CD4-positive, CD25-positive, alpha-beta regulatory T cell (primary cell): ENCODE data around the gene FBXL7. TPM values are rescaled to one million over a fixed set of nuclear protein-coding genes. Genes with fewer than 3 reads are reported as not detected.

Experiments
- ATAC-seq, 2 donors: fragments of 150-1000 bp; cut with Tn5 transposase; one replicate each; pipeline ENCODE4 v1.10.0; 2021; ENCODE audit warnings: low read depth in 2 of 2, moderate number of reproducible peaks in 2 of 2, moderate library complexity in 1 of 2
- DNase-seq, 3 donors: peaks; one replicate each; pipeline versions ENCODE4 v3.0.0 to v3.0.0-alpha.2; 2012 to 2022; ENCODE audit warnings: mixed read lengths in 1 of 3
- H3K27ac ChIP-seq: one replicate; pipeline ENCODE4 v1.7.0; 2013; ENCODE audit warnings: mild to moderate bottlenecking, low read length; ENCODE audit not compliant: insufficient read depth, poor library complexity, severe bottlenecking
- H3K27me3 ChIP-seq: one replicate; pipeline ENCODE4 v1.7.0; 2013; ENCODE audit warnings: low read length; ENCODE audit not compliant: control insufficient read depth, insufficient read depth
- H3K36me3 ChIP-seq: one replicate; pipeline ENCODE4 v1.7.0; 2013; ENCODE audit warnings: mild to moderate bottlenecking, low read length, moderate library complexity; ENCODE audit not compliant: control insufficient read depth, insufficient read depth
- H3K4me1 ChIP-seq: 2 replicates; pipeline ENCODE4 v1.7.0; 2013; ENCODE audit warnings: mild to moderate bottlenecking, low read length; ENCODE audit not compliant: insufficient read depth, control insufficient read depth, poor library complexity, severe bottlenecking
- H3K4me3 ChIP-seq: one replicate; pipeline ENCODE4 v1.7.0; 2013; ENCODE audit warnings: low read depth, mild to moderate bottlenecking, low read length, moderate library complexity
- H3K9me3 ChIP-seq, 2 experiments: 1 replicate in 1 of 2; 2 replicates in 1 of 2; pipeline ENCODE4 v1.7.0; 2013; ENCODE audit warnings: low read length in 2 of 2, mild to moderate bottlenecking in 1 of 2, moderate library complexity in 1 of 2; ENCODE audit not compliant: control insufficient read depth in 2 of 2
- H3K27ac Mint-ChIP-seq, 3 donors: one replicate each; pipeline ENCODE4 v1.8.0; 2020 to 2022; ENCODE audit warnings: mild to moderate bottlenecking in 3 of 3, mixed read lengths in 3 of 3, moderate library complexity in 2 of 3
- H3K27me3 Mint-ChIP-seq: one replicate; pipeline ENCODE4 v1.8.0; 2022; ENCODE audit warnings: mild to moderate bottlenecking, mixed read lengths
- H3K36me3 Mint-ChIP-seq: one replicate; pipeline ENCODE4 v1.8.0; 2020; ENCODE audit warnings: mixed read lengths
- H3K4me1 Mint-ChIP-seq, 4 donors: one replicate each; pipeline ENCODE4 v1.8.0; 2020 to 2022; ENCODE audit warnings: mixed read lengths in 4 of 4, mild to moderate bottlenecking in 1 of 4
- H3K4me3 Mint-ChIP-seq, 4 donors: one replicate each; pipeline ENCODE4 v1.8.0; 2020 to 2022; ENCODE audit warnings: mild to moderate bottlenecking in 4 of 4, mixed read lengths in 4 of 4, moderate library complexity in 3 of 4
- H3K9me3 Mint-ChIP-seq, 7 donors: one replicate each; pipeline ENCODE4 v1.8.0; 2020 to 2022; ENCODE audit warnings: mixed read lengths in 7 of 7, mild to moderate bottlenecking in 3 of 7, moderate library complexity in 2 of 7
- polyA plus RNA-seq, 4 donors: library from polyadenylated mRNA; unstranded; fragments of 300-500 nt; fragmentation: Illumina TruSeq; gene quantifications; one replicate each; pipeline ENCODE4 v1.2.3, GENCODE V29; 2021
- total RNA-seq: library from RNA; stranded (reverse); gene quantifications from one replicate; pipeline ENCODE4 v1.2.3, GENCODE V29; 2022

The FBXL7 gene
- total and polyA plus RNA-seq, 5 donors from 2014 or later, result not detected

GRCh38 chr5:15528476-15528875, 28.5 kb downstream of the FBXL7 start:
- Mint-ChIP-seq H3K4me3 (no peak overlapping the region), H3K9me3 (peaks cover 2 to 17% (median 4%) of the 10 kb centered on the region in 7 donors), H3K36me3 (no peaks in the 10 kb centered on the region), H3K27me3 (no peaks in the 10 kb centered on the region), H3K4me1 (no peaks in the 10 kb centered on the region), H3K27ac (no peak overlapping the region)
- DNase-seq (no peak), ATAC-seq (no peak)
- Histone ChIP-seq H3K36me3 (no peaks in the 10 kb centered on the region), H3K9me3 (no peaks in the 10 kb centered on the region), H3K27ac (no peak overlapping the region), H3K27me3 (no peaks in the 10 kb centered on the region), H3K4me1 (no peaks in the 10 kb centered on the region), H3K4me3 (no peak overlapping the region)

DNA sequence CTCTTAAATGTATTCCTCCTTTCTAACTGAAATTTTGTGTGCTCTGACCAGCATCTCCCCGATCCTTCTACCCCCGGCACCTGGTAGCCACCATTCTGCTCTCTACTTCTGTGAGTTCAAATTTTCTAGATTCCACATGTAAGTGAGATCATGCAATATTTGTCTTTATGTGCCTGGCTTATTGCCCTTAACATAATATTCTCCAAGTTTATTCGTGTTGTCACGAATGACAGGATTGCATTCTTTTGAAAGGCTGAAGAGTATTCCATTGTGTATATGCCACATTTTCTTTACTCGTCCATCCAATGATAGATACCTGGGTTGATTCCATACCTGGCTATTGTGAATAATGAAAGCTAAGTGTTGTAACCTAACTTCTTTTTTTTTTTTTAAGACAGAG, 29.0 kb downstream of the FBXL7 start:
- H3K27ac Mint-ChIP-seq, result no peak overlapping the region

GRCh38 chr5:15529821-15530220, 29.8 kb downstream of the FBXL7 start:
- no peaks in the 10 kb centered on the region for H3K27me3 Mint-ChIP-seq
- H3K27ac Mint-ChIP-seq, result no peak overlapping the region

More for the DNA sequence above, 29.0 kb downstream of the FBXL7 start:
- H3K4me3 Mint-ChIP-seq, result no peak overlapping the region
- H3K27me3 Mint-ChIP-seq, result no peaks in the 10 kb centered on the region
- H3K9me3 Mint-ChIP-seq, result peaks cover 2 to 17% (median 4%) of the 10 kb centered on the region in 7 donors
- Histone ChIP-seq H3K9me3 (no peaks in the 10 kb centered on the region), H3K4me3 (no peak overlapping the region), H3K4me1 (no peaks in the 10 kb centered on the region), H3K27ac (no peak overlapping the region), H3K27me3 (no peaks in the 10 kb centered on the region), H3K36me3 (no peaks in the 10 kb centered on the region)
- no peak for DNase-seq
- no peaks in the 10 kb centered on the region for H3K36me3 Mint-ChIP-seq
- no peaks in the 10 kb centered on the region for H3K4me1 Mint-ChIP-seq
- ATAC-seq, result no peak

GRCh38 chr5:15533129-15533893, 33.3 kb downstream of the FBXL7 start:
- H3K36me3 Mint-ChIP-seq, result no peaks in the 10 kb centered on the region
- no peaks in the 10 kb centered on the region for H3K4me1 Mint-ChIP-seq

More at GRCh38 chr5:15529821-15530220, 29.8 kb downstream of the FBXL7 start:
- Histone ChIP-seq H3K27me3 (no peaks in the 10 kb centered on the region), H3K9me3 (no peaks in the 10 kb centered on the region), H3K27ac (no peak overlapping the region), H3K36me3 (no peaks in the 10 kb centered on the region), H3K4me1 (no peaks in the 10 kb centered on the region), H3K4me3 (no peak overlapping the region)
- H3K4me1 Mint-ChIP-seq, result no peaks in the 10 kb centered on the region
- no peaks in the 10 kb centered on the region for H3K36me3 Mint-ChIP-seq
- peaks cover 3 to 17% (median 5%) of the 10 kb centered on the region in 7 donors for H3K9me3 Mint-ChIP-seq
- DNase-seq (no peak), ATAC-seq (no peak)
- no peak overlapping the region for H3K4me3 Mint-ChIP-seq

DNA sequence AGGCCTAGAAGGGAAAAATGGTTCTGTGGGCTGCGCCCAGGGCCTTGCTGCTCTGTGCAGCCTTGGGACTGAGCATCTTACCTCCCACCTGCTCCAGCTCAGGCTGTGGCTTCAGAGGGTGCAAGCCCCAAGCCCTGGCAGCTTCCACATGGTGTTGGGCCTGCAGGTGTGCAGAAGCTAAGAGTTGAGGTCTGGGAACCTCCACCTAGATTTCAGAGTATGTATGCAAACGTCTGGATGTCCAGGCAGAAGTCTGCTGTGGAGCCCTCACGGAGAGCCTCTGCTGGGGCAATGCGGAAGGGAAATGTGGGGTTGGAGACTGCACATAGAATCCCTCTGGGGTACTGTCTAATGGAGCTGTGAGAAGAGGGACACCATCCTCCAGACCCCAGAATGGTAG, 36.0 kb downstream of the FBXL7 start:
- ATAC-seq (no peak), DNase-seq (no peak)
- H3K4me1 ChIP-seq, result no peaks in the 10 kb centered on the region
- Mint-ChIP-seq H3K27ac (no peak overlapping the region), H3K4me3 (no peak overlapping the region), H3K27me3 (no peaks in the 10 kb centered on the region), H3K4me1 (no peaks in the 10 kb centered on the region), H3K9me3 (peaks cover 4 to 15% (median 6%) of the 10 kb centered on the region in 7 donors), H3K36me3 (no peaks in the 10 kb centered on the region)
- H3K36me3 ChIP-seq, result no peaks in the 10 kb centered on the region
- no peaks in the 10 kb centered on the region for H3K27me3 ChIP-seq
- no peaks in the 10 kb centered on the region for H3K9me3 ChIP-seq
- no peak overlapping the region for H3K27ac ChIP-seq
- H3K4me3 ChIP-seq, result no peak overlapping the region

More at GRCh38 chr5:15533129-15533893, 33.3 kb downstream of the FBXL7 start:
- Histone ChIP-seq H3K4me3 (no peak overlapping the region), H3K9me3 (no peaks in the 10 kb centered on the region), H3K36me3 (no peaks in the 10 kb centered on the region), H3K27ac (no peak overlapping the region), H3K4me1 (no peaks in the 10 kb centered on the region), H3K27me3 (no peaks in the 10 kb centered on the region)
- no peak for DNase-seq
- Mint-ChIP-seq H3K4me3 (no peak overlapping the region), H3K27ac (no peak overlapping the region), H3K27me3 (no peaks in the 10 kb centered on the region), H3K9me3 (peaks cover 4 to 16% (median 8%) of the 10 kb centered on the region in 7 donors)
- no peak for ATAC-seq

DNA sequence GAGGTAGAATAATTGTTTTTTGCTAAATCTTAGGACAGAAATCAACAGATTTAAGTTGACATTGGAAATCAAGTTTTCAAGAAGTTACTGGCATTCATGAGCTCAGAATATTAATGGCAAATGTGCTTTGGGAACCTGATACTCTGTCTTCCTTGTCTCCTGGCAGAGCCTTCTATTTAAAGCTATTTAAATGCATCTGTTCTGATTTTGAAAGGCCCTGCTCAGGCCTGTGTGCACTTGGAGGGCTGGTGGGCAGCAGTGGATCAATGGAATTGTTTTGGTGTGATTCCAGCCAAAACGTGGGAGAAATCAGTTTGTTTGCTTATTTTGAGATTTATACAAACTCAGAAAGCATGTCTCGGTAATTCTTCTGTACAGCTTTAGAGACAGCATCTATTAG, 38.5 kb downstream of the FBXL7 start:
- no peak overlapping the region for H3K27ac ChIP-seq
- DNase-seq, result no peak
- Mint-ChIP-seq H3K27ac (no peak overlapping the region), H3K9me3 (peaks cover 1 to 10% (median 6%) of the 10 kb centered on the region in 7 donors), H3K27me3 (no peaks in the 10 kb centered on the region), H3K36me3 (no peaks in the 10 kb centered on the region), H3K4me3 (no peak overlapping the region), H3K4me1 (no peaks in the 10 kb centered on the region)
- H3K27me3 ChIP-seq, result no peaks in the 10 kb centered on the region
- no peaks in the 10 kb centered on the region for H3K4me1 ChIP-seq
- no peaks in the 10 kb centered on the region for H3K36me3 ChIP-seq
- H3K4me3 ChIP-seq, result no peak overlapping the region
- no peak for ATAC-seq
- no peaks in the 10 kb centered on the region for H3K9me3 ChIP-seq

GRCh38 chr5:15539951-15540350, 40.0 kb downstream of the FBXL7 start:
- no peaks in the 10 kb centered on the region for H3K36me3 ChIP-seq
- Mint-ChIP-seq H3K27me3 (no peaks in the 10 kb centered on the region), H3K36me3 (no peaks in the 10 kb centered on the region), H3K4me1 (no peaks in the 10 kb centered on the region), H3K27ac (no peak overlapping the region), H3K9me3 (peaks cover under 1 to 12% (median 5%) of the 10 kb centered on the region in 7 donors), H3K4me3 (no peak overlapping the region)
- no peaks in the 10 kb centered on the region for H3K4me1 ChIP-seq
- ATAC-seq (no peak), DNase-seq (no peak)
- no peaks in the 10 kb centered on the region for H3K27me3 ChIP-seq
- no peaks in the 10 kb centered on the region for H3K9me3 ChIP-seq
- H3K4me3 ChIP-seq, result no peak overlapping the region
- no peak overlapping the region for H3K27ac ChIP-seq

DNA sequence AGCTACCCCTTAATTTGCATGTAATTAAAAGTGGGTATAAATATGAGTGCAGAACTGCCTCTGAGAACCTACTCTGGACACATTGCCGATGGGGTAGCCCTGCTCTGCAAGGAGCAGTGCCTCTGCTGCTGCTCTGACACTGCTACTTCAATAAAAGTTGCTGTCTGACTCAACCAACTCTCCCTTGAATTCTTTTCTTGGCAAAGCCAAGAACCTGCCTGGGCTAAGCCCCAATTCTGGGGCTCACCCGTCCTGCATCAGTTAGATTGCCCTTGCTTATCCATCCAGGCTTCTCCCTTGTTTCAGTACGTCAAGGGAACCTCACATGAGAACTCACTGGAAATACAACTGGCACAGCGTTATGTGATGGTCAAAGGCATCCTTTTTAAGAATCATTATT, 44.1 kb downstream of the FBXL7 start:
- Mint-ChIP-seq H3K27ac (no peak overlapping the region), H3K27me3 (no peaks in the 10 kb centered on the region)
- DNase-seq, result no peak

More for the DNA sequence above, 44.1 kb downstream of the FBXL7 start:
- ATAC-seq, result no peak
- Histone ChIP-seq H3K4me3 (no peak overlapping the region), H3K9me3 (no peaks in the 10 kb centered on the region), H3K4me1 (no peaks in the 10 kb centered on the region), H3K27me3 (no peaks in the 10 kb centered on the region), H3K27ac (no peak overlapping the region), H3K36me3 (no peaks in the 10 kb centered on the region)
- H3K4me3 Mint-ChIP-seq, result no peak overlapping the region
- no peaks in the 10 kb centered on the region for H3K36me3 Mint-ChIP-seq
- H3K9me3 Mint-ChIP-seq, result peaks cover 0 to 10% (median 3%) of the 10 kb centered on the region in 7 donors
- H3K4me1 Mint-ChIP-seq, result no peaks in the 10 kb centered on the region
